ENCODE results near the gene CCDC192. TPM values are rescaled to one million over a fixed set of nuclear protein-coding genes. Genes with fewer than 3 reads are reported as not detected.
"Not testable (repeated sequence)": the region's sequence is repeated elsewhere in the genome, so short reads cannot be mapped to it uniquely, and the experiment has no call there.

Gene CCDC192
- polyA plus RNA-seq, 12 donors, result 0.32 to 1.5 (median 1.0) TPM; not detected in 2

GRCh38 chr5:127697894-127698600 lies 5.1 kb upstream of the CCDC192 start:
- DNase-seq, result no peak

- no peak for DNase-seq
Observed at GRCh38 chr5:127699416-127699815, 3.8 kb upstream of the CCDC192 start.

- DNase-seq, result no peak
Observed at GRCh38 chr5:127700237-127700766, 2.9 kb upstream of the CCDC192 start.

DNA sequence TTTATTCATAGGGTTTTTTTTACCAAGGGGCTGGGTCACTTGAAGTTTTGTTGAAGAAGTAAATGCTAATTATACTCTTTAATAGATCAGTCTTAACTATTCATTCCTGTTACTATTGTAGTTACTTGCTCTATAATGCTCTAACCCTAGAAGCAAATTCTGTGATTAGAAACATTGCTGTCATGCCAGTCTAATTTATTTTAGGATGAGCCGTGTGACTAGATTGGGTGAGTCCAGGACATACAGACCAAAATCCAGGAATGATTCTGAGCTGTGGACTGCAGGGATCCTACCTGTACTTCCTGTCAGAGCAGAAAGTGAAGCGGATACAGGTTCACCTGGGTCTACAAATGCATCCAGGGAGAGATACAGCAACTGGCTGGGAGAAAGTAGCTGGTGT lies 757 bp upstream of the CCDC192 start:
- DNase-seq, result no peak

- peak; percentile 30 for DNase-seq
Observed at GRCh38 chr5:127705120-127705892, 2.1 kb downstream of the CCDC192 start.

DNA sequence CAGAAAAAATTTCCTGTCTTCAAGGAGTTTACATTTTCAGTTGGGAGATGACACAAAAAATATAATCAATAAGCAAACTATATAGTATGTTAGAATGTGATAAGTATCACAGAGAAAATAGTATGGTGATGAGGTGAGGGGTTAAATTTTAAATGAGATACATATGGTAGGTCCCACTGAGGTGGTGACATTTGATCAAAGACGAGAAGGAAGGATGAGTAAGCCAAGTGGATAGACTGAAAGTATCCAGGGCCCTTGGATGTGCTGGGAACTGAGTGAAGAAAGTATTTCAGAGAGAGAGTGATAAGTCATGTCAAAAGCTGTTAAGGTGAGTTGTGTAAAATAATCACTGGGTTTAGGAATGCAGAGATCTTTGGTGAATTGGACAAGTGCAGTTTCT lies 3.5 kb downstream of the CCDC192 start:
- no peak for DNase-seq

GRCh38 chr5:127707209-127707608 lies 4.0 kb downstream of the CCDC192 start:
- no peak for DNase-seq

DNA sequence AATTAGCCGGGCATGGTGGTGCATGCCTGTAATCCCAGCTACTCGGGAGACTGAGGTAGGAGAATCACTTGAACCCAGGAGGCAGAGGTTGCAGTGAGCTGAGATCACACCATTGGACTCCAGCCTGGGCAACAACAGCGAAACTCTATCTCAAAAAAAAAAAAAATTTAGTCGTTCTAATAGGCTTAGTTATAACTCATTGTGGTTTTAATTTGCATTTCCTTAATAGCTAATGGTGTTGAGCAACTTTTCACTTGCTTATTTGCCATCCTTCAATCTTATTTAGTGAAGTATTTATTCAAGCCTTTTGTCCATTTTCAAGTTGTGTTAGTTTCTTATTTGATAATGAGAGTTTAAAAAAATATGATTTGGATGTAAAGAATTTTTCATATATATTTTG lies 9.9 kb downstream of the CCDC192 start:
- not testable (repeated sequence) for DNase-seq

DNA sequence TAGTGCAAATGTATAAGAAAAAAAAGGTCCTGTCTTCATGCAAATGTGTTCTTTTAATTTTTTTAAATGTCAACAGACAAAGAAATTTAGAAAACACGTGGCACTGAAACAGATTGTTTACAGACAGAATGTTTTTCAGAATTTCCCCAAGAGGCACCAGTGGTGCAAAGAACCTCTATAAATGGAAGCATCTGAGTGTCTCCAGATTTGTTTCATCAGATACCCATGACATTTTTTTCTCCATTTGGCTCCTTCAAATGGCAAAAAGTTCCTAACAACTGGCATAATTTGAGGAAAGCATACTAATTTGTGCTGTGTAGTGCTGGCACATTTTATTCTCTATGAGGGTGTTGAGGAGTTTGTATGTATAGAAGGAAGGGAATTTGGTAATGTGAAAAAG lies 15.0 kb downstream of the CCDC192 start:
- DNase-seq, result no peak

- DNase-seq, result no peak
Observed at GRCh38 chr5:127723571-127723970, 20.4 kb downstream of the CCDC192 start.

- DNase-seq, result no peak
Observed at GRCh38 chr5:127725673-127726072, 22.5 kb downstream of the CCDC192 start.

DNA sequence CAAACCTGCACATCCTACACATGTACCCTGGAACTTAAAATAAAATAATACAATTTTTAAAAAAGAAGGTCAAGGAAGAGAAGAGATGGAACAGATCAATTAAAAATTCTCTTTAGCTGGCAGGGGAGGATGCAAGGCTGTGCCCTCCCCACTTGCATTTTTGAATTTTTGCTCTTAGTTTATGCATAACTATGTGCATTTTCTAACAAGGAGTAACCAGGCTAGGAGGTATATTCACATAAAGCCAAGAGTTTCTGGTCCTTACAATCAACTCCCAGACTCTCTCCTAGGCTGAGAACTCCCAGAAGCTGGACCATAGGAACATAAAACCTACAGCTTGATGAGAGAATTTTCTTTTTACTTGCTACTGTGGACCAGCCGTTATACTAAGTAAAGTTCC lies 29.8 kb downstream of the CCDC192 start:
- DNase-seq, result no peak

GRCh38 chr5:127739348-127739747 lies 36.2 kb downstream of the CCDC192 start:
- DNase-seq, result not testable (repeated sequence)

GRCh38 chr5:127739807-127740384 lies 36.7 kb downstream of the CCDC192 start:
- DNase-seq, result no peak

- DNase-seq, result no peak
Observed at GRCh38 chr5:127741412-127741811, 38.2 kb downstream of the CCDC192 start.

- DNase-seq, result no peak
Observed at GRCh38 chr5:127744241-127744640, 41.0 kb downstream of the CCDC192 start.

GRCh38 chr5:127746756-127747155 lies 43.6 kb downstream of the CCDC192 start:
- peak; percentile 17 for DNase-seq

DNA sequence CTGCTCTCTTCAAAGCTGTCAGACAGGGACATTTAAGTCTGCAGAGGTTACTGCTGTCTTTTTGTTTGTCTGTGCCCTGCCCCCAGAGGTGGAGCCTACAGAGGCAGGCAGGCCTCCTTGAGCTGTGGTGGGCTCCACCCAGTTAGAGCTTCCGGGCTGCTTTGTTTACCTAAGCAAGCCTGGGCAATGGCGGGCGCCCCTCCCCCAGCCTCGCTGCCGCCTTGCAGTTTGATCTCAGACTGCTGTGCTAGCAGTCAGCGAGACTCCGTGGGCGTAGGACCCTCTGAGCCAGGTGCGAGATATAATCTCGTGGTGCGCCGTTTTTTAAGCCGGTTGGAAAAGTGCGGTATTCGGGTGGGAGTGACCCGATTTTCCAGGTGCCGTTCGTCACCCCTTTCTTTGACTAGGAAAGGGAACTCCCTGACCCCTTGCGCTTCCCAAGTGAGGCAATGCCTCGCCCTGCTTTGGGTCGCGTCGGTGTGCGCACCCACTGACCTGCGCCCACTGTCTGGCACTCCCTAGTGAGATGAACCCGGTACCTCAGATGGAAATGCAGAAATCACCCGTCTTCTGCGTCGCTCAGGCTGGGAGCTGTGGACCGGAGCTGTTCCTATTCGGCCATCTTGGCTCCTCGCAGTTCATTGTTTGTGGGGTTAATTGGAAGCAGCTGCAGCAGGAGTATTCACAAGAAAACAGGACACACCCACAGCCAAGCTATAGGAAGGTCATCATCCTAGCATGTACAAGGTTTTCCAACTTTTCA lies 49.5 kb downstream of the CCDC192 start:
- not testable (repeated sequence) for DNase-seq

- DNase-seq, result no peak
Observed at GRCh38 chr5:127754259-127754658, 51.1 kb downstream of the CCDC192 start.

DNA sequence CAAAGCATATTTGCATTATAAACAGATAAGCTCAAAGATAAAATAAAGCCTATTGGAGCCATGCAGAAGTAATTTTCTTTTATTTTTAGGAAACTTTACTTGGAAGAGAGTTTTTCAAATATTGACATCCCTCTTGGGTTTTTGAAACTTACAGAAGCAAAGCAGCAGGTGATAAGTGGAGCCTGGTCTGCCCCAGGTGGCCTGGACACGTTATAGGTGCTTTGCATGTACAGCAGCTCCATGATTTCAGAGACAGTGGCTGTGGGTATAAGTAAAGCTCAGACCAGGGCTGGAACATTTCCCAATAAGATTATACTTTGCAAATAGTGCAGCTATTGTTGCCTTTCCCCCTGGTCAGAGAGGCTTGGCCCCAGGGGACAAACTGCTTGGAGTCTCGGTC lies 51.5 kb downstream of the CCDC192 start:
- no peak for DNase-seq

- peak; percentile 13 for DNase-seq
Observed at GRCh38 chr5:127757576-127757975, 54.4 kb downstream of the CCDC192 start.

- no peak for DNase-seq
Observed at GRCh38 chr5:127758766-127759283, 55.6 kb downstream of the CCDC192 start.

All from muscle of arm (tissue), 12 donors.